Left ventricle myocardium superior (tissue), 1 donor: ENCODE results near the gene SCP2. TPM values are rescaled to one million over a fixed set of nuclear protein-coding genes. Genes with fewer than 3 reads are reported as not detected.

Experiments
- ATAC-seq: fragments of 200-7000 bp; cut with Tn5 transposase; one replicate; pipeline ENCODE4 v1.9.1; 2020; ENCODE audit warnings: mild to moderate bottlenecking, moderate library complexity
- DNase-seq: peaks from one replicate; pipeline ENCODE4 v3.0.0-alpha.2; 2020
- intact Hi-C: fragments of 100-400 bp; cut with micrococcal nuclease; formaldehyde crosslinking; loops from one replicate; pipeline ENCODE4 v1.11.0; 2022
- microRNA-seq: library from miRNA; unstranded; fragments of <30 nt; microRNA quantifications from one replicate; pipeline ENCODE4 v1.2.0, GENCODE V29; 2020; ENCODE audit warnings: borderline number of aligned reads
- total RNA-seq: library from RNA; stranded (reverse); fragmentation: NEBNext Ultra II Directional; extraction: Animal tissue kit (Norgen Biotek cat#: 25700); gene quantifications from one replicate; pipeline ENCODE4 v1.2.1, GENCODE V29; 2021
- donor health status: DM: no; HTN: yes; CAD: no; lungs with severe emphysema.

The SCP2 gene
- total RNA-seq, 1 donor from 2014 or later, result 144 TPM

DNA sequence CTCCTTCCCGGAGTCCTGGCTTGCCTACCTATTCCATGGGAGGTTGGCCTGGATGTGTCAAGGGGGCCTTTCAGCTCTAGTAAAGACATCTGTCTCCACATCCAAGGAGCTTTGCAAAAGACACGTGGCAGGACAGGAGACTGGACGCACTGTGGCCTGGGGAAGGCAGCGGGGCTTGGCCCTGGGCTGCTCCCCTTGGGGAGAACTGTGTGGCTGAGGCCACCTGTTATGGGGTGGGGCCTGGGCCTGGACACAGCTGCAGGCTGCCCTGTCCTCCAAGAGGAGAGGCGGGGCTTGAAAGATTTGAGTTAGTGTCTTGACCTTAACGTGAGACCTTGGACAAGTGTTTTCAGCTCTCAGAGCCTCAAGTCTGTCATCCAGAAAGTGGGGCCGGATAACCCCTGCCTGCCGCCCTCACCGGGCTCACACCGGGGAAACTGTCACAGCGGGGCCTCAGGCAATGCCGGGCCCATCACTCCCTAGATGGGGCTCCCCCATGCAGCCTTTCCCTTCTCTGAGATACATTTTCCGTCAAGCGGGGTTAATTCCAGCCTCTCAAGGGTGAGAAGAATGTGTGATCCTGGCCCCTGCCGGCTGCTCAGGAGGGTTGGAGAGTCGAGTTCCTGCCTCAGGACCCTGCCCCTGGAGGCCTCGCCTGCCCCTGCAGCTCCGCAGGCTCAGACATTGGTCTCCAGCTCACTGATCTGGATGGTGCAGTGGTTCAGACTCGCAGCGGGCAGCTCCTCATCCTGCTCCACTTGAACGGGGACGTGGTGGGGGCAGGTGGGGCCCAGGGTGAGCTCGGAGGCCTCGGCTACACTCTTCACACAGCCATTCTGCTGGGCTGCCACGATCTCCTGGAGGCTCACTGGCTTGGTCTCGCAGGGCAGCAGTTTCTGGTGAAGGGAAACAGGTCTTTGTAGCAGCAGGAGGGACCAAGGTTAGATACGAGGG is 160.5 kb downstream of the SCP2 start:
- peak; percentile 33 for ATAC-seq
- DNase-seq, result no peak
- intact Hi-C loops, result no loop called here

DNA sequence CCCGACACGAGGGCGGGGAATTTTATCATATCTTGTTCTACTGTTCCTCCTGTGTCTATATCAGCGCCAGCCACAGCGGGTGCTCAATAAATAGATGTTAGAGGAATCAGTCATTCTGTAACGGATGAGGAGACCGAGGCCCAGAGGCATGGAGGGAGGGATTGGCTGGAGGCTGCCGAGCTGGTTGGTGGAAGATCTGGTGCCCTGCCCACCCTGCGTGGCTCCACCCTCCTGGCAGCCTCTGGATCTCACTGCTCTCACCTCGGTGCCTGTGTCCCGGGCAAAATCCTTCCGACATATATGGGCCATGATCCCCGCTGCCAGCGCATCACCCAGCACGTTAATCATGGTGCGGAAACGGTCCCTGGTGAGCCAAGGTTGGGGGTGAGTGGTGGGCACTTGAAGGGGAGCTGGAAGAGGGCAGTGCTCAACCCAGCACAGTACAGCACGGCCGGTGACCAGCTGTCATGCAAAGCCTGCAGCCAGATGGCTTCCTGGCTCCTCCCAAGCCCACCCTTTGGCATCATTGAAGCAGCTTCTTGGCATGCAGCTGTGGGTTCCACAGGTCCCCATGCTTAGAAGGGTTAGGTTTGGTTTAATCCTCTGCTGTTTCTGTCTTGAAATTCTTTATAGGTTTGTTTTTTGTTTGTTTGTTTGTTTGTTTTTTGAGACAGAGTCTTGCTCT is 161.7 kb downstream of the SCP2 start:
- ATAC-seq (no peak), DNase-seq (no peak)
- intact Hi-C loops, result no loop called here

- no peak for DNase-seq
- intact Hi-C loops, result no loop called here
- ATAC-seq, result no peak
Measured at GRCh38 chr1:53089478-53090226, 162.6 kb downstream of the SCP2 start.

DNA sequence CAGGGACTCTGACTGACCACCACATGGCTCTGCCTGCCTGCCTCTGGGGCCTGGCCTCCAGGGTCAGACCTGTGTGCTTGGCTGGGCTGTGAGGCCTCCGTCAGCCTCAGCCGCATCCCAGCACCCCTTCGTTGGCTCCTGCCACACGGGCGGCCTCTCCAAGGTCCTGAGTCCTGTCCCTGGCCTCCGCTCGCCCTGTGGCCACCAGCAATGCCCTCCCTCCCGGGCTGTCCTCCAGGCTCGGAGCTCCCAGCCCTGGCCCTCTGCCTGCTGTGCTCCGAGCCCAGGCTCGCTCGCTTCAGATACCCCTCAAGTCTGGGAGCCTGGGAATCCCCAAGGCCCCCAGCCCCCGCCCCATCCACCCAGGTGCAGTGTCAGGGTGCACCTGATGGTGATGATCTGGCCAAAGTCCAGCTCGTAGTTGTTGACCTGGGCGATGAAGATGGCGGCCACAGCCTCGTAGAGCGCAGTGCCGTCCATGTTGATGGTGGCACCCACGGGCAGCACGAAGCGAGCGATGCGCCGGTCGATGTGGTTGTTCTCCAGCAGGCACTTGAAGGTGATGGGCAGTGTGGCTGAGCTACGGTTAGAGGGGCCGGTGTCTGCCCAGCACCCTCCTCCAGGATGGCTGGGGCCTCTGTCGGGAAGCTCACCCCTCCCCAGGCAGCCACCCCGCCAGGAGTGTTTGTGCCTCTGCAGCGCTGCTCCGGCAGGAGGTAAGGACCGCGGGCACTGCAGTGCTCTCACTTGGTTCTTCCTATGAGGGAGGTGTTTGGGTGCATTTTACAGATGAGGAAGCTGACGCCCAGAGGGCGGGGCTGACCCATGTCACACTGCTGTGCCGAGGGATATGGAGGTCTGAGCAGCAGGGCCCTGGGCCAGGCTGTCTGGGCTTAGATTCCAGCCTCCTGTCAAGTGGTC is 163.4 kb downstream of the SCP2 start:
- intact Hi-C loops, result no loop called here
- DNase-seq, result peak; percentile 80
- peak; percentile 56 for ATAC-seq

DNA sequence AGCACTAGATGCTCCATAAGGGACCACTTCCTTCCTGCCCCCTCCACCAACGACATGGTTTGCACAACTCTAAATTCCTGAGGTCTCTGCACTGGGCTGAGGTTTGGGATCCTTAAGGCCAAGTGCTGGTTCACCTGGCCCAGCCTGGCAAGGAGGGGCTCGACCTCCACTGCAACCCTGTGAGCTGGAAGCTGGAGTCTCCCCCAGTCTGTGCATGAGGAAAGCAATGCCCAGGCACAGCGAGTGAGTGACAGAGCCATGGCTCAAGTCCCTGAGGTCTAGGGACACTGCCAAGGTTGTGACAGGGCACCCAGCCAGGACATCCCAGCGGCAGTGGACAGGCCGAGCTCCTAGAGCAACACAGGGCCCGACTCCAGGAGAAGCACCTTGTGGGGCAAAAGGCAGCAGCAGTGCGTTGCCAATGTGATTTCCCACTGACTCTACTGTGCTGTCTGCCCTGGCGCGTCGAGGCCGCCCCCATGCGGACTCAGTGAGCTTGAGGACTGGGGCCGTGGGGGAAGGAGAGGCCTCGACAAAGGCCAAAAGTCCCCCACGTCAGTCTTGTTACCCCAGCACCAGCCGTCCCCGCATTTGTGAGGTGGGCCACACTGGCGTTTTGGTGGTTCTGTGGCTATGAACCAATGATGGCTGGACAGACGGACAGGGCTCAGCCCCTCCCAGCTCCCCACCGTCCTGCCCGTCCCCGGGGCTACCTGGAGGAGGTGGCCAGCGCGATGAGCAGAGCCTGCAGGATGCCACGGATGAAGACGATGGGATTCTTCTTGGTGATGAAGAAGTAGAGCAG is 165.0 kb downstream of the SCP2 start:
- intact Hi-C loops, result no loop called here
- DNase-seq, result peak; percentile 89

GRCh38 chr1:53092659-53093450 is 165.8 kb downstream of the SCP2 start:
- DNase-seq, result no peak

More for the DNA sequence above, 165.0 kb downstream of the SCP2 start:
- ATAC-seq, result peak; percentile 80

GRCh38 chr1:53093451-53093754 is 166.3 kb downstream of the SCP2 start:
- ATAC-seq (no peak), DNase-seq (no peak)
- intact Hi-C loops, result no loop called here

More at GRCh38 chr1:53092659-53093450, 165.8 kb downstream of the SCP2 start:
- intact Hi-C loops, result no loop called here
- no peak for ATAC-seq

DNA sequence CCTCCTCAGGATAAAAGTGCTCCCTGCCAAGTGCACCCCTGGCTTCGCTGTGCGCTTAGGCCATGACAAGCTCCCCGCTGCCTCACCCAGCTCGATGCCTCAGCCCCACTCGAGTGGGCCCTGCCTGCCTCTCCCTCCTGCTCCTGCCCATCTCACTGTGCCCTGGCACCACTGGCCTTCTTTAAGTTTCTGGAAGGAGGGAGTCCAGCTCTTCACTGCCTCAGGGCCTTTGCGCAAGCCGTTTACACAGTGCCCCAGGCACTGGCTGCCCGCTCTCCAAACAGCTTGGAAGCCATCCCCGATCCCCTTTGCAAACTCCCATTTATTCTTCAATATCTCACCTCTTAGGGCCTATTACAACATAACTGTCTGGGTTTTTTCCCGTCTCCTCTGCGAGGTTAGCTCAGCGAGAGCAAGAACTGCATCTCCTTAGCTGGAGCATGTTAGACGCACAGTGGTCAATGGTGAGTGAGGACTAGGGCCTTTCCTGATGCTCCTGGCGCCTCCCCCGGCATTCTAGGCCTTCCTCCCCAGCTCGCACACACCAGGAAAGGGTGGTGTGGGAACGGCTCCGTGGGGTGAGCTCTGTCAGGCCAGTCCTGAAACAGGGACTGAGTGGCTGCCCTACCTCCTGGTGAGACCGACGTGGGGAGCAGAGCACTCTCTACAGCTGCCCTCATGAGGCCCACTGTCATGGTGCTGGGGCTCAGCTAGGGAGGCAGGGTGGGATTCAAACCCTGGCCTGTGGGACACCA is 166.9 kb downstream of the SCP2 start:
- ATAC-seq, result no peak
- intact Hi-C loops, result no loop called here
- DNase-seq, result no peak

DNA sequence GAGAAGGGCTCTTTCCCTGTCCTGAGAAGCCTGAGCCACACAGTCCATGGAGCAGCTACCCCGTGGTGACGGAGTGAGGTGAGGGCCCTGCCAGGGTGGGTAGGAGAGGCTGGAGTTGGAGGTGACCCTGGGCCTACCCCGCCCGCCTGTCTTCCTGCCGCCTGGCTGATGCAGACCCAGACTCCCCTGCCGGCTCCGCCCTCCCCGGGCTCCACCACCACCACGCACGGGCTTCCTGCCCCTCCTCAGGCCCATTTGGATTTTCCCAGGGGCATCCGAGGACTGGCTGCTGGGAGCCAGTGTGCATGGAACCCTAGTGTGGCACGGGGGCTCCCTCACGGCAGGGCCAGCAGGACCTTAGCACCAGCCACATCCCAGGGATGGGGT is 167.4 kb downstream of the SCP2 start:
- ATAC-seq, result no peak
- intact Hi-C loops, result no loop called here
- DNase-seq, result no peak

Small RNA genes within 50 kb of the gene (microRNA-seq; reads per million reads assigned to microRNA genes)
- gene MIR1273F (not detected), gene MIR1273G (not detected), gene MIR5095 (not detected)

Other genes with a start within 250 kb of the SCP2 start
- 18.5 TPM for gene COA7, start 228.9 kb upstream of the SCP2 start, total RNA-seq
- gene ZYG11B, start 200.8 kb upstream of the SCP2 start, total RNA-seq, result 84.3 TPM
- gene ZYG11A, start 84.5 kb upstream of the SCP2 start, total RNA-seq, result not detected
- gene ECHDC2, start 5.5 kb upstream of the SCP2 start, total RNA-seq, result 155 TPM
- gene PODN, start 134.9 kb downstream of the SCP2 start, total RNA-seq, result 19.4 TPM
- 0.32 TPM for gene SLC1A7, start 215.4 kb downstream of the SCP2 start, total RNA-seq